GM19395 (cell line): ENCODE data around the gene PCTP.

ENCODE experiments used
- ATAC-seq: cut with Tn5 transposase; IDR thresholded peaks from one replicate; pipeline ENCODE4 v1.9.1; 2021; ENCODE audit warnings: mild to moderate bottlenecking, moderate library complexity; ENCODE audit not compliant: unreplicated experiment

Gene PCTP

DNA sequence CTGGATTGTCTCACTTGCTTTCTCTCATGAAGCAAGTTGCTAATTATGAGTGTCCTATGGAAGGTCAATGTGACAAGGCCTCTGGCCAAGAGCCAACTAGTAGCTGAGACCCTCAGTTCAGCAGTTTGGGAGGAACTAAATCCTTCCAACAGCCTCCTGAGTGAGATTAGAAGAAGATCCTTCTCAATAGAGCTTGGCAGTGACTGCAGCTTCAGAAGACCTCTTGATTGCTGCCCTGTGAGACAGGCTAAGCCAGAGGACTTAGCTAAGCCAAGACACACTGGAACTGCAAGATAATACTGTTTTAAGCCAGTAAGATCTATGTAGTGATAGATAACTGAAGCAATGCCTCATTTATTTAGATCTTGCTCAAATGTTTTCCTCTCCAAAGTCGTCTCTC lies 34.3 kb downstream of the PCTP start:
- ATAC-seq, result no peak

DNA sequence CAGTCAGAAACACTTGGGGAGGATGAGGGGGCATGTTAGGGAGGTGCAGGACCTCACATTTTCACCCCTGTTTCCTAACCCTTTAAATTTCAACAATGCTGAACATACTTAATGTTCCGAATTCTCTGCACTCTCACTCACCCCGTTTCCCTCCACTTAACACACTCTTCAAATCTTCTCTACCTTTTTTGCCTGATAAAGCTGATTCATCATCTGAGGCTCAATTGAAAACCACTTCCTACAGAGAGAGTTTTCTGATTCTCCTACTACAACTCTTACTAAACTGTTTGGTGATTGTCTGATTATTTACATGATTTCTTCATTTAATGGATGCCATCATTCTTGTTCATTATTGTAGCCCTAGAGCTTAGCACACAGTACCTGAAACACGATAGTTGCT lies 42.4 kb downstream of the PCTP start:
- no peak for ATAC-seq

DNA sequence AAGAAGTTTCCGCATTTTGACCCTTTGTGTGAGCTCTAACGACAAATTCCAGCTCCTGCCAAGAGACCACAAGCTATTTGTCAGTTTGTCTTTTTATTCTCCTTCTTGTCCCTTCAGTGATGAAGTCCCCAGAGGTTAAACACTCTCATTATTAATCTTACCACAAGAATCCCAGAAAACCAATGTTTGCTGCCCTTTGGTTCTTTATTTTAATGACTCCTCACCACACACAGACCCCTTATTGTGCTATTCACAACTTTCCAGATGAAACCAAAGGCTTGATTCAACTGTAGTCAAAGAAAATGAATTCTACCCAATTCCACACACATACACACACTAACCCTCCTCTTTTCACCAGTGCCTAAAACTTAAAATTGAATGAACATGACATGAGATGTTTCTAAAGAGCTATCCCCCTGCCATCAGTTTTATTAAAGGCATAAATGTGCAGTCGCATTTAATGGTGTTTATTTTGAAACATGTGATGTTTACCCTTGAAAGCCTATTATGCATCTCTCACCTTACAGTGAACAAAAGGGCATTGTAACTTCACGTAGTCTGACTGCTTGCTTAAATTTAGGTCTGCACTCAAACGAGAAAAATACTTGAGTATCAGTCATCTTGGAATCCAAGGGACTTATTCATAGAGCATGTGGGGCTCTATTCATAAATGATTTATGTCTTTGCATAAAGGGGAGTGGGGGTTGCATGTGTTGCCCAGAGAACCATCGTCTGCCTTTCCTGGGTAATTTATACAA lies 44.1 kb downstream of the PCTP start:
- no peak for ATAC-seq

DNA sequence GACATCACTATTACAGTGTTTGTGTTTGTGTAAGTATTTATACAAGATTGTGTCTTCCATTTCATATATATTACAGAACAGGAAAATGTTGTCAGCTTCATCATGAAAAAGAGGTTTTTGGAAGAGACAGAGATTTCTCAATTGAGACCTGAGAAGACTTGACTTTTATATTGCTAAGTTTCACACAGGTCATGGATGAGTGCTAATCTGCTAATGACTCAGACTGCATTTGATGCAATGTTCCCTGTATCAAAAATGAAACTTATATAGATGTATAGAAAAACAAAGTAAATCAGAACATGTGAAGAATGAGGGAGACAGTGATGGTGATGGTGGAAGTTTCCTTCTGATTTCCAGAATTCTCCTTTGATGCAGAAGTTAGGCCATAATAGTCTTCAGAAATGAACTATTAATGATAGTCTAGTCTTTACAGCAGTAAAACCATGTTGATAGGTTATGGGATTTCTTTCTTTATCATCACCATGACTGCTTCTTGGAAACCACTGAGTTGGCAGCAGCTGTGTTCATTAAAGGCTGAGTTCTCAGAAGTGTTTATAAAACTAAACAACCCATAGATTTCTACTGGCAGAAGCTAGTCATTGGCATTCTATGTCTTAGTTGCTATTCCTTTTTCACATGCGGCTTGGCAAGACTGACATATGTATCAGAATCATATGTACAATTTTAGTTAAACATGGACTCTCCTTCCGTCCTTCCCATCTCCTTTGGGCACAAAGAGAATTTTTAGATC lies 56.1 kb downstream of the PCTP start:
- ATAC-seq, result no peak

DNA sequence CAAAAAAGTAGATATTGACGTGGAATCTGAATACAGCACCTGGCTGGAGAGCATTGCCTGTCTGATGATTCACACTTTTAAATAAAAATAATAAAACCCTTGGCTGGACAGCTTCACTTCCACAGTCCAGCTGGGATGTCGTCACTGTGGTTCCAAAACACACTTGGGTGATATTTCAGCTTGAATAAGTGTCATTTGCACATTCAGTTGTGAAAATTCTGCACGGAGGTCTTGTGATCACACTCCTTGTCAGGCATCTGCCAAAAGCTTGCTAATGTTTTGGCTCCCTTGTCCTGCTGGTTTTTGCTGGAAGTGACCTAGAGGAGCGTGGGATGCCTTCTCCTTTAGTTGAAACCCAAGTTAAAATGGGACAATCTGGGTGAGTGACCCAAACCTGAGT lies 60.7 kb downstream of the PCTP start:
- no peak for ATAC-seq

DNA sequence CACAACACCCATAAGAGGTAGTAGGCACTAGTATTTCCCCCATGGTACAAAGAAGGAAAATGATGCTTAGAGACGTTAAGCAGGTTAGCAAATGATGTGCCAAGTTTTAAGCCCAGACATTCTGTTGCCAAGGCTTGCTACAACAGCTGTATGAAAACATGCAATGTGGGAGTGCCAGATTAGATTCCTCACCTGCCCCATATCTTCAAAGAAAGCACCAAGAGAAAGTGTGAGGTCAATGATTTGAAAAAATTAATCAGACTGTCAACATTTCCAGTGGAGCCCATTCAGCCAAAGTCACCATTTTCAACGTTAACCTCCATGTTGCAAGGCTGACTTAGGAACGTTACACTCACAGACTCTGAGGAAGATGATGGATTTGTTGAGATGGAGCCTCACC lies 61.5 kb downstream of the PCTP start:
- ATAC-seq, result no peak

DNA sequence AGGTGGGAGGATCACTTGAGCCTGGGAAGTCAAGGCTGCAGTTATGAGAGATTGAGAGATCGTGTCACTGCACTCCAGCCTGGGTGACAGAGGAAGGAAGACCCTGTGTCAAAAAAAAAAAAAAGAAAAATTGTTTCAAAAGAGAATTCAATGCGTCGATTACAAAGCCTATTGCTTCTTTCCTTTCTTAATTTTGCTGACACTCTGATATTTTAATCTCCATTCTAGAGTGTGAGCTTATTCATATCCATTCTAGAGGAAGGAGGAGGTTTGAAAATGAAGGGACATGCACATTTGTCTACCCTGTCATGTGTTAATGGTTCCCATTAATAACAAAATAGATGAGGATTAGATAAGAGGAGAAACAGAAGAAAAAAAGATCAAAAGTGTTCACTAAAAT lies 63.1 kb downstream of the PCTP start:
- no peak for ATAC-seq

DNA sequence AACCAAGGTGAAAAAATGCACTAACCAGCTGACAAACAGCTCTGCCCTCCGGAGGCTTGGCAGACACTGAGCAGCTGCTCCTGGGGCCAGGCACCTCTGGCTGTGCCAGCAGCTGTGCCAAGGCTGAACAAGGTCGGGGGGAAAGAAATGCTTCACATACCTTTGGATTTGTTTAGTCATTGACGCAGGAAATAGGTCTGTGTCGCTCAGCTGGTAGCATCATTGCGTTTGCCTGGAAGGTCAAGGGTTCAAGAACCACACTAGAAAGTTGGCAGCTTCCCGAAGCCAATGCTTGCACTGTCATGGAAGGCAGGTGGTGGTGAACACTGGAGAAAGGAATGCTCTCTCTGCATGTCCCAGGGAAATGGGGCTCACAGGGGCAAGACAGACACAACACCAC lies 63.5 kb downstream of the PCTP start:
- ATAC-seq, result no peak

DNA sequence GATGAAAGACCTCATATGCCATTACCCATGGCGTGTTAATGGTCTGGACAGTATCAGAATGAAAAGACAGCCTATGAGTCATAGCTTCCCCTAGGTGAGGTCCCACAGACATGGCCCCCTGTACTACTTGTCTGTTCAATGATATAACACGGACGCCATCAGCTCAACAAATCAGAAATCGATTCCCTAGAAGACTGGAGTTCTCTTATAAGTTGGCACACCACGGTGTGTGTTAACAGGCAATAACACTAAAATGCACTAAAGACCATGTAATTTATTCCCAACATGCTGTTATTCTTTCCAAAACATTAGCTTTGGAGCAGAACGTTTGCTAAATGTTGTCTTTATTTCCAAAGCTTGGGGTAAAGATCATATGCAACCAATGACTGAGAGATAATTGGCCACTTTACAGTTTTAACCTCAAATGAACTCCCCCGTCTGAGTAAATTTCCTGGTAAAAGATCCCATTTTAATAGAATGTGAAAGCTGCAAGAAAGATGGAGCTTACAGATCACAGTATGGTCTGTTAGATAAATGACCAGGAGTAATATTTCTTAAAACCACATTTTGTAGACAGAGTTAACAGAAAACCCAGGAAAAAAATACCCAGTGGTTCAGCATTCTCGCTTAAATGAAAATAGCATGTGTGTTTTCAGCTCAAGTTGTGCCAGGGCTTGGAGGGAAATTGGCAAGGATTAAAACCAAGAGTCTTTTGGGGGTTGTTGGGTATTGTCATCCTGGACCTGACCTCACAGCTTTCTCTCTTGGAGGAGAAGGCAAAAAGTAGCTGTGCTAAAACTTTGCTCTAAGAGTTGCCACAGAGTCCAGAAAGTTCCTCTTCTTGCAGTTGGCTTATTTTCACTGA lies 65.9 kb downstream of the PCTP start:
- ATAC-seq, result no peak

DNA sequence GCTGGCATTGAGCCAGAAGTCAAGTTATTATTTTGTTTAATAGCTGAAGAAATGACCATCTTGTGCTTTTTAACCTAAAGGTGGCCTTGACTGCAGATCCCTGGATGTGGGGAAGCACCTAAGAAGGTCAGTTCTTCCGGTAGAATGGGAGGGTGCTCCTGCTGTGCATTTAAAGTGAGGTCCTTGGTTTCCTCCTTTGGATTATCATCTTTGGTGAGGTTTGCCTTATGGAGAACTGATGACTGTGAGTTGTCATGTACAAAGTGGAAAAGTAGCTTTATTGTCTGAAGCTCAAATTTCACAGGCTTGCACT lies 66.5 kb downstream of the PCTP start:
- no peak for ATAC-seq

DNA sequence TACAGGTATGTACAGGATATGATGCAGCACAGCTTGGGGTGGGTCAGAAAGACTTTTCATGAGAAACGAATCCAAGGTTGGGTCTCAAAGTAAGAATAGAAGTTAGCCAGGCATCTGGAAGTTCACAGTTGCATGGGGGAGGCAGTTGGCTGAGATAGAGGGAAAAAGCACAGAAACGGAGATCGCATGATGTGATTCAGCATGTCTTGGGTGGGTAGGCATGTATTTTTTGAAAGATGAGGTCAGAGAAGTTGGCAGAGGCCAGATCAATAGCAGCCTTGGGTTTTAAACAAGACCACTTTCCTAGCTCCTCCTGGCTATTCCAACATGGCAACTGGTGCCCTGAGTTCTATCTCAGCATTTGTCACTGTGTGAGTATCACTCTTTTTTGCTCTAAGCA lies 67.2 kb downstream of the PCTP start:
- ATAC-seq, result no peak

DNA sequence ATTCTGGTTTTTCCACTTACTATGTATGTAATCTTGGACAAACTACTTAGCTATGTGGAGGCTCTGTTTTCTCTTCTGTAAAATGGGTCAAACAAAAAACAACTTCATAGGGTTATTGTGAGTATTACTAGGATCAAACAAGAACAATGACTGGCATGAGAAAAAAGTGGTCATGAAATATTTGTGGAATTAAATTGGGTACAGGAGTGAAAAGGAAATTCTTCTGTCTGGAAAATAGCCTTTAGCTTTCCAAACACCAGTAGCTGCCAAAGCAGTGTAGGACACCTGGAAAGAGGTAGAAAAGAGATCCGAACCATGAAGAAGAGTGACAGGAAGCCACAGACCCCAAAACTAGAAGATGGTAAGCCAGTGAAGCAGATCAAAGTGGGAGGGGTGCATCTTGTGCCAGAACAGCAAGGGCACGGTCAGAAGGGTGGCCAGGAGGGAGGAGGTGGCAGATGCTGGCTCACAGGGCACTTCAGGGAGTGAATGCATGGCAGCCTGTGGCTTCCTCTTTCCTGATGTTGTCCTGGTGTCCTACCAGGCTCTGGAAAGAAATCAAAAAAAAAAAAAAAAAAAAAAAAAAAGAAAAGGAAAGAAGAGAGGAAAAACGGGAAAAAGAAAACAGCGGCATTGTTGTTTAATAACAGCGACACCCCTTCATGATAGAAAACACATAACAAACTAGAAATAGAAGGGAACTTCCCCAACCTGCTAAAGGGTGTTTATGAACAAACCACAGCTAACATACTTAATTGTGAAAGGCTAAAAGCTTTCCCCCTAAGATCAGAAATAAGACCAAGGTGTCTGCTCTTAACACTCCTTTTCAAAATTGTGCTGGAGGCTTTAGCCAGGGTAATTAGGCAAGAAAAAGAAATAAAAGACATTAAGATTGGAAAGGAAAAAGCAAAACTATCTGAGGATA lies 67.9 kb downstream of the PCTP start:
- no peak for ATAC-seq

DNA sequence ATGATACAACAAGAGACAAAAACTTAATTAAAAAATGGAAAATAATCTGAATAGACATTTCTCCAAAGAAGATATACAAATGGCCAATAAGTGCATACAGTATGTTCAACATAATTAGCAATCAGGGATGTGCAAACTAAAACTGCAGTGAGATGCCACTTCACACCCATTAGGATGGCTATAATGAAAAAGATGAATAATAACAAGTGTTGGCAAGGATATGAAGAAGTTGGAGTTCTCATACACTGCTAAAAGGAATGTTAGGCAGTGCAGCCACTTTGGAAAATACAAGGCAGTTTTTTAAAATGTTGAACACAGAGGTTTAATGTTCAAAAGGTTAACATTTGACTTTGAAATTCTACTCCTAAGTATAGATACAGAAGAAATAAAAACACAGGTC lies 69.8 kb downstream of the PCTP start:
- no peak for ATAC-seq

DNA sequence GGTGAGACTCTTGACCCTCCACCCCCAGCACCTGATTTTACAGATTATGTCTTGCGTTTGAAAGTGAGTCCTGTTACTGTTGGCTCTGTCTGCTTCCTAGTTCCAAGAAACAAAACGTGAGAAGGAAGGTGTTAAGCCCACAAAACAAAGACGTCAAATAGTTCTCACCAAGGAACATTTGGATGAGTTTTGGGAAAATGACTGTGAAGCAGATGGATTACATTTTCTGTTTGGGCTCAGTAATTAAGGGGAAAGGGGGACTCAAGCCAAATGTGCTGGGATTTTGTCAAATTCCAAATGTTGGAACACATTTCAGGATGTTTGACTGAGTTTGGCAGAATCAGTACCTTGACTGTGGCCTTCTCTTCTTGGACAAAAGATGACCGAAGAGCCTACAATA lies 71.2 kb downstream of the PCTP start:
- no peak for ATAC-seq

DNA sequence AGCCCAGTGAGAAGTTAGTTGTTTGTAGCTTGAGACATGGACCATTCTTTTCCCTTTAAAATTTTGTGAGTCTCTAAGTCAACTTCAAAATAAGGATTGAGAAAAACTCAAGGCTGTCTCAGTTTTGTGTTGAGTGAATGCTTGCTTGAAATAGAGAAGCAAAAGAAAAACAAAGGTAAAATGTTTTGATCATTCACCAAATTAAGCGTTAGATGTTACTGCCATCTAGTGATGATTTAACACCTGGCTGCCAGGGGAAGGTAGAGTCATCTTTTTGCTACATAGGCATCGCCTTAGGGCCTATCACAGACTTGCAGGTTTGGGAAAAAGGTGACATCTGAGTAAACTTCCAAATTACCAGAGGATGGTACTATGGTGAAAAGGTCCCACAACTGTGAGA lies 74.4 kb downstream of the PCTP start:
- no peak for ATAC-seq
